ENCODE measurements around the gene MLC1. TPM values are rescaled to one million over a fixed set of nuclear protein-coding genes. Genes with fewer than 3 reads are reported as not detected.
A peak's percentile ranks its signal among the peaks of the same experiment; 100 is the strongest.

MLC1 gene
- total RNA-seq, 2 donors from 2014 or later, result 0.18 TPM; not detected in 1

- H3K4me3 ChIP-seq (ENCODE audit: low read length), result no peak overlapping the region
- Mint-ChIP-seq H3K36me3 (ENCODE audit: low read depth) (no peaks in the 10 kb centered on the region), H3K27me3 (ENCODE audit: insufficient read depth) (peaks cover 13% of the 10 kb centered on the region), H3K27ac (no peak overlapping the region), H3K4me1 (peaks cover 5% of the 10 kb centered on the region), H3K9me3 (peaks cover 8% of the 10 kb centered on the region), H3K4me3 (no peak overlapping the region)
- no peaks in the 10 kb centered on the region for H3K4me1 ChIP-seq (ENCODE audit: control insufficient read depth, insufficient read depth, low read length)
- H3K27ac ChIP-seq (ENCODE audit: low read depth, low read length), result no peak overlapping the region
- H3K27me3 ChIP-seq (ENCODE audit: control insufficient read depth, insufficient read depth, low read length, poor library complexity, severe bottlenecking), result no peaks in the 10 kb centered on the region
- 93 to 96% methylated on average over 14 to 16 of the region's 16 CpGs for WGBS, 2 experiments (ENCODE audit: insufficient coverage in 1 of 2, insufficient read length in 1 of 2)
- no peaks in the 10 kb centered on the region for H3K9me3 ChIP-seq (ENCODE audit: control insufficient read depth, low read length)
- no peak for TF ChIP-seq CTCF (conservative IDR thresholded peaks at IDR 0.05)
- DNase-seq, result peak; percentile 35
- H3K9ac ChIP-seq (ENCODE audit: extremely low read depth, low read length, poor library complexity, severe bottlenecking), result no peak overlapping the region
- no peaks in the 10 kb centered on the region for H3K36me3 ChIP-seq (ENCODE audit: control insufficient read depth, insufficient read depth, low read length)
These were observed 608 bp downstream of the MLC1 start for GRCh38 chr22:50084614-50085021.

GRCh38 chr22:50084080-50084477 lies 1.1 kb downstream of the MLC1 start:
- Histone ChIP-seq H3K9ac (ENCODE audit: extremely low read depth, low read length, poor library complexity, severe bottlenecking) (no peak overlapping the region), H3K27ac (ENCODE audit: low read depth, low read length) (no peak overlapping the region), H3K4me3 (ENCODE audit: low read length) (no peak overlapping the region), H3K4me1 (ENCODE audit: control insufficient read depth, insufficient read depth, low read length) (no peaks in the 10 kb centered on the region), H3K27me3 (ENCODE audit: control insufficient read depth, insufficient read depth, low read length, poor library complexity, severe bottlenecking) (no peaks in the 10 kb centered on the region), H3K36me3 (ENCODE audit: control insufficient read depth, insufficient read depth, low read length) (no peaks in the 10 kb centered on the region), H3K9me3 (ENCODE audit: control insufficient read depth, low read length) (no peaks in the 10 kb centered on the region)
- Mint-ChIP-seq H3K4me1 (peaks cover 5% of the 10 kb centered on the region), H3K4me3 (no peak overlapping the region), H3K27me3 (ENCODE audit: insufficient read depth) (peaks cover 8% of the 10 kb centered on the region), H3K9me3 (peaks cover 2% of the 10 kb centered on the region), H3K36me3 (ENCODE audit: low read depth) (no peaks in the 10 kb centered on the region), H3K27ac (no peak overlapping the region)
- no peak for TF ChIP-seq CTCF (conservative IDR thresholded peaks at IDR 0.05)
- peak; percentile 39 for DNase-seq
- 90 to 100% methylated on average over 4 to 10 of the region's 10 CpGs for WGBS, 2 experiments (ENCODE audit: insufficient coverage in 1 of 2, insufficient read length in 1 of 2)

- Histone ChIP-seq H3K36me3 (ENCODE audit: control insufficient read depth, insufficient read depth, low read length) (no peaks in the 10 kb centered on the region), H3K9me3 (ENCODE audit: control insufficient read depth, low read length) (no peaks in the 10 kb centered on the region), H3K4me1 (ENCODE audit: control insufficient read depth, insufficient read depth, low read length) (no peaks in the 10 kb centered on the region), H3K4me3 (ENCODE audit: low read length) (no peak overlapping the region), H3K27ac (ENCODE audit: low read depth, low read length) (no peak overlapping the region), H3K27me3 (ENCODE audit: control insufficient read depth, insufficient read depth, low read length, poor library complexity, severe bottlenecking) (no peaks in the 10 kb centered on the region), H3K9ac (ENCODE audit: extremely low read depth, low read length, poor library complexity, severe bottlenecking) (no peak overlapping the region)
- Mint-ChIP-seq H3K4me3 (no peak overlapping the region), H3K27ac (no peak overlapping the region), H3K9me3 (no peaks in the 10 kb centered on the region), H3K4me1 (peaks cover 5% of the 10 kb centered on the region), H3K36me3 (ENCODE audit: low read depth) (no peaks in the 10 kb centered on the region), H3K27me3 (ENCODE audit: insufficient read depth) (peaks cover 7% of the 10 kb centered on the region)
- WGBS, 2 experiments (ENCODE audit: insufficient coverage in 1 of 2, insufficient read length in 1 of 2), result 88 to 91% methylated on average over 14 to 18 of the region's 18 CpGs
- peak; percentile 41 for DNase-seq
- TF ChIP-seq CTCF (conservative IDR thresholded peaks at IDR 0.05), result no peak
These were observed 1.7 kb downstream of the MLC1 start for GRCh38 chr22:50083462-50084079.

Measured in endodermal cell (in vitro differentiated cells).